GM21367 (cell line): ENCODE data around the gene FAM227B.
A peak's percentile ranks its signal among the peaks of the same experiment; 100 is the strongest.
"Not testable (repeated sequence)": the region's sequence is repeated elsewhere in the genome, so short reads cannot be mapped to it uniquely, and the experiment has no call there.

Source experiments
- ATAC-seq: cut with Tn5 transposase; IDR thresholded peaks from one replicate; pipeline ENCODE4 v1.9.1; 2021; ENCODE audit not compliant: unreplicated experiment

FAM227B gene

DNA sequence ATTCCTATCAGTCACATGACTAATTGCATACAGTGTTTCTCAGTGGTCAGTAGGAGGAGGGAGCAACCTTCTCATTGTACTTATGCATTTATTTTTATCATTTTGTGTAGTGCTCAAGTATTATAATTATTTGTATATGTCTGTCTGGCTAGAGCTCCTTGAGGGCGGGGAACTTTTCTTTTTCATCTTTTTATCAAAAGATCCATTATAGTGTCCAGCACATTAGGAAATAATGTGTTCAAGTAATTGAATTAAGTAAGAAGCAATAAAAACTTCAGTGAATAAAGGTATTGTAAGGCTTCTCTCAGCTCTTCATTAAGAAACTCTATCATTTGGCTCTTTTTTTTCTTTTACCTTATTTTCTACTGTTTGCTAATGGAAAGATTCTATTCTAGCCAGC lies 178.8 kb downstream of the FAM227B start:
- ATAC-seq, result no peak

DNA sequence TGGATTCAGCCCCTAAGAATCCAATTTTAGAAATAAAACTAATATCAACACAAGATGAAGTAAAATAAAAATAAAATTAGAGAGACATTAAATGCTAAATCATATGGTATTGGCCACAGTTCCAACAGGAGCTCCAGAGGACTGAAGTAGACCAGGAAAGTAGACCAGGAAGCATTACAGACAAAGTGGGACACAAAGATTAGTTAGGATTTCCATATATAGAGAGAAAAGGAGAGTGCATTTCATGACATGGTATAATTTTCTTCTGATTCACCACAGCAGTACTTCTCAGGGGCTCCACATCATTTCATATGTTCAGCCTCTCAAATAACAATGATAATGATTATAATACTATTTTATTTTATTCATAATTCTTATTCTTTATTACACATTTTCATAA lies 179.3 kb downstream of the FAM227B start:
- no peak for ATAC-seq

DNA sequence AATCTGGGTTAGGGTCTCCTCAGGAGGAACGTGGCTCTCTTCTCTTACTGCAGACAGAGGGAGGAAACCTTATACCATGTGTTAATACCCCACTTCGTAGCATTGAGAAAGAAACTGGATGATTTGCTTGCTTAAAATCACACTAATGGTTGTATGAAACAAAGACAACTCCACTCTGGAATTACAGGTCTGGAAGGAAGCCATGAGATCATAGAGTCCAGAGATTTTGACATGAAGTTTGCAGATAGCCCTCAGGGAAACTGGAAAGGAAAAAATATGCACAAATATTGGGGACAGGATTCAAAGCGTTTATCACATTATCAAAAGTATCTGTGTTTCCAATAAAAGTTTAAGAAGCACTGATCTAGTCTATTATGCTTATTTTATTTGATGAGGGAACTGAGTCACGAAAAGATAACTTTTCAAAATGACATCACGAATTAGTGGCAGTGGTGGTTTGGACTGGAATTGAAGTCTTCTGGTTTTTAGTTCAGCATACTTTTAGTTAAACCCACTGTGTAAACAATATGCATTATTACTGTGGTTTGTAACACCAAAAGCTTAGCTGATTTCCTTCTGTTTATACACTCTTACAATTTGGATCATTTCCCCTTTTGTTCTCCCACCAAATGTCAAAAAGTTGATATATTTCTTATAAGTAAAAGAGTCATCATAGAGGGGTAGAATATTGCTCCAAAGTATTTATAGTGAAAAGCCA lies 180.8 kb downstream of the FAM227B start:
- no peak for ATAC-seq

DNA sequence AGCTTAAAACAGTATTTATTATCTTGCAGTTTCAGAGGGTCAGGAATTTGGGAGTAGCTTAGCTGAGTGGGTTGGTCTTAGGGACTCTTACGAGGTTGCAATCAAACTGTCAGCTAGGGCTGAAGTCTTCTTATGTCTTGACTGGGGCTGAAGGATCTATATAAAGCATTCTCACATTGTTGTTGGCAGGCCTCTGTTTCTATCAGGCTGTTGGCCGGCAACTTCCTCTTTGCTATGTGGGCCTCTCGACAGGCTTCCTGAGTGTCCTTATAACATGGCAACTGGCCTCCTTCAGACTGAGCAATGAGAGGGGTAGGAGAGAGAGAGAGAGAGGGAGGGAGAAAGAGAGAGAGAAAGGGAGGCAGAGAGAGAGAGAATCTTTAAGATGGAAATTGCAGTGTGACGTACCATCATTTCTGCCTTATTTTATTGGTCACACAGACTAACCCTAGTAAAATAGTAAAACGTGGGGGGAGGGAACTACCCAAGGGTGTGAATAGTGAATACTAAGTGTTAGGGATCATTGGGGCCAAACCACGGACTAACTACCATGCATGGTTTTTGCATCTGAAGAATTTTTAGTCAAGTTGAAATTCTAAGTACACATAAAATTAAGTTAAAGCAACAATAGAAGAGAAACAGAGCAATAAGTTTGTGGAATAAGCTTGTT lies 181.5 kb downstream of the FAM227B start:
- peak; percentile 85 for ATAC-seq

DNA sequence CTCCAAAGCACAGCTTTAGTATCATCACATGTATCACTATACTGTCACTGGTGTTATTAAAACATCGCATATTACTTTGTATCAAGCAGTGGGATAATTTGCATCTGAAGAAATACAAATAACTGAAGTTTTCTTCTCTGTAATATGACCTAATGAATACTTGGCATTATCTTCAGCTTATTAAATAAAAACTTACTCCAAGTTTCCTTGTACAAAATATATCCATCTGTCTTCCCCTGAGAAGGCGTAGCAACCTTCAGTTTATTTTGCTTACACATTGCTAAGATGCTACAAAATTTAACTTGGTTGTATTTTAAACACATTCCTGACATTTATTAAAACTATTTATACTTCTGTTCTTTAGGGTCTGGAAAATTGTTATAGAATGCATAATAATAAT lies 183.9 kb downstream of the FAM227B start:
- no peak for ATAC-seq

DNA sequence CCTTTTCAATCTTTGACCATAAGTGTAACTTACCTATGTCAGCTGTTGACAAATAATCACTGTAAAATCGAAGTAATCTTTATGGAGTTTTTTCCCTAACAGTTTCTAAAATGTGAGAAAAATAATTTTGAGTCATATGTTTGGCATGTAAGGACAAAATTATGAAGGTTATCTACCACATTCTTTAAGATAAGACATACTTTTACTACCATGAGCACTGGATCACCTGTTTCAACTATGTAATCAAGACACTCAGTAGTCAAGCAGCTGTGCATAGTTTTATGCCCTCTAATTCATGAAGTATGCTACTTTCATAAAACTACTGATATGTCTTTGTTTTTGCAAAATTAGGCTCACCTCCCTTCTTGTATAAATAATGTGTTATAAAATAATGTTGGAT lies 185.4 kb downstream of the FAM227B start:
- no peak for ATAC-seq

DNA sequence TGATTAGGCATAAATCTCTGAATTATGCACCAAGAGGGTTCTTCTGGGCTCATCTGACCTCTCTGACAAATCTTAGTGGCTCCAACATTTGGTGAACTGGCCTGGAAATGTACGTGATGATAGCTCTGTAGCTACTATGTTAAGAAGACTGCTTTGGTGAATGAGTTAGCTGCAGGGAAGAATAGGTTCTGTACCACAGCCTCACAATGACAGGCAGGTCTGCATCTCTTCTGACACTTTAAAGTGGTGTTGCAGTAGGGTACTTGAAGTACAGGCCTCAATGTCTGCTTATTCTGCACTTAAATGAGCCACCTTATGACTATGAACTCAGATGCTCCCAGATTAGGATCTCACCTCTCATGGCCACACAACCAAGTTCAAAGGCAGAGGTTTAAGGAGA lies 190.6 kb downstream of the FAM227B start:
- ATAC-seq, result no peak

DNA sequence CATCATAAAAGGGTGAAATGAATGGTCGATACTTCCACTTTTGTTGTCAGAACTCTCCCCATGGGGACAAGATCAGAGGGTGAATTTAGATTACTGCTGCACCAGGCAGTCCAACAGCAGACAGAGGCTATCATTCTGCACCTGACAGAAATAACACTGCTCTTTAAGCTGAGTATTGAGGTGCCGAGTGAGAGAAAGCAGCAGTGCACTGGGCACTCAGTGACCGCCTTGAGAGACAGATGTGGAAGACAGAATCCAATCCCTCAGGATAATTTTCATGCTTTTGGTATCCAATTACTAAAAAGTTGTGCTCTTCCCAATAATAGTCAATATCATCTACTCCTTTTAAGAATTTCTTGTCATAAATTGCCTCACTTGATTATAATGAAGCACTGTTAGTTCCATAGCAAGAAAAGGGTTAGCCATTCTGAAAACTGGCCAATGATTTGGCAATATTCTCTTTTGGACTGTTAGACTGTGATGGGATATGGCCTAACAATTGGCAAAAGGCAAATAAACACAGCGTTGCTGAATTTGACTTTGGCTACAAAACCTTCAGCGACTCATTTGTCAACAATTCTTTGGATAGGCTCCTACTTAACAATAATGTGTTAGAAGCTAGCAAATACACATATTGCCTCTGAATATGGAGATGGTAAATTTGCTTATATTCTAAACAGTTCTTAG lies 192.1 kb downstream of the FAM227B start:
- ATAC-seq, result no peak

DNA sequence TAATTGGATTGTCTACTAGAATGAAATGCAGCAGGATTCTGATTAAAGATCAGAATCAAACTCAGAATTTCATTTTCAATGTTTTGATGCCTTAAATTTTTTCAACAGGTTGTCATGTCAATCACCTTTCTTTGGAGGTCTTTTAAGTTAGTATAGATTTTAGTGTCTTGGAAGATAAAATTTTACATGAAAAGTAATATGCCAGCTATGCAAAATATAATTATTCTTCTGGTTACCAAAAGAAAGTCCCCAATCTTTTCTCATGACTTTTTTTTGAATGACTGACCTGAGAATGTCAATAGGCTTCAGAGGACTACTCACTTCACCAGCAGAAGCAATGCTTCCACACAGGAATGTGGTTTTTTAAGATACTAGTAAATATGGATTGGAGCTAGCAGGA lies 193.2 kb downstream of the FAM227B start:
- no peak for ATAC-seq

DNA sequence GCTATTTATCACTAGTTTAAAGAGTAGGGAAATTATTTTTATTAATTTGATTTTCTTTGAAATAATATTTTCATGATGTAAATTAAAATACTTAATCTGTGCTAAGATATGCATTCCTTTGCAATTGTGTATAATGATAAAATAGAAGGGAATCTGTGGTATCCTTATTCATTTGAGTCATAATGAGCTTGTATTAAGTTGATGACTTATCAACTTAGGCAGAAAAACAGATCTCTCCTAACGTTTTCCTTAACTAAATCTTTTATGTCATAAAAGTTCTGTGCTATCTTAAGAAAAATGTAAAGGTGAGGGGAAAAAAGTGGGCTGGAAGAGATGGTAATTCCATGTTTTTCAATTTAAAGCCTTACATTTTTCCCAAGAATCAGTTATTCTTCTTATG lies 195.7 kb downstream of the FAM227B start:
- no peak for ATAC-seq

DNA sequence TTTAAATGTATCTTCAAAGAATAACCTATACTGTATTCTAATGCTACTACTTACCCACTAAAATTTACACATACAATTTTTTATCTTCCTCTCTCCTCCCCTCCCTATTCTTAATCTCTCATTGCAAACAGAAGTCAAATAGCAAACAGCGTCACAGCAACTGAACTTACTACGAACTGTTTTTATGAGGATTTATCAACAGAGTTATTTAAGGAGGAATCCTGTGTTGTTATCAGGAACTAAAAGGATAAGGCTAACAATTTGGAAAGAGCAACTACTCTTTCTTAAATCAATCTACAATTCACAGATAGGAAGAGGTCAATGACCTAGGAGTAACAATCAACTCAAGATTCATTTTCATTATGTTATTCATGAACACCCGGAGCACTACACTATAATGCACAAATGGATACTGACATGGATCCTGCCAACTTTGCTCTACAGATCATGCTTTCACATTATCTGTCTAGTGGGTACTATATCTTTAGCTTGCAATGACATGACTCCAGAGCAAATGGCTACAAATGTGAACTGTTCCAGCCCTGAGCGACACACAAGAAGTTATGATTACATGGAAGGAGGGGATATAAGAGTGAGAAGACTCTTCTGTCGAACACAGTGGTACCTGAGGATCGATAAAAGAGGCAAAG lies 196.6 kb downstream of the FAM227B start:
- ATAC-seq, result no peak

DNA sequence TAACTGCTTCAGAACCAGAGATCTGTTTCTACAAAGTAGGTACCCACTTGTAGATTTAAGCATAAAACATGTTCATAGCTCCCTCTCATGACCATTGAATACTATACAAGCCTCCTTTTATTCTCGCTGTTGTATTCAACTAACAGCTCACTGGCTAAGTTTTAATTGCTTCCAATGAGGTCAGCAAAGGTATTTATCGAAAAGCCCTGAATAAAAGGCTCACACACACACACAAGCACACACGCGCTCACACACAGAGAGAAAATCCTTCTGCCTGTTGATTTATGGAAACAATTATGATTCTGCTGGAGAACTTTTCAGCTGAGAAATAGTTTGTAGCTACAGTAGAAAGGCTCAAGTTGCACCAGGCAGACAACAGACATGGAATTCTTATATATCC lies 197.6 kb downstream of the FAM227B start, which contains the start of gene FGF7:
Gene FGF7, plus strand, starts transcription at position 222 of the 400 bp plus-strand sequence. CDS start 1,056 bp downstream, outside the sequence.
- ATAC-seq, result no peak

DNA sequence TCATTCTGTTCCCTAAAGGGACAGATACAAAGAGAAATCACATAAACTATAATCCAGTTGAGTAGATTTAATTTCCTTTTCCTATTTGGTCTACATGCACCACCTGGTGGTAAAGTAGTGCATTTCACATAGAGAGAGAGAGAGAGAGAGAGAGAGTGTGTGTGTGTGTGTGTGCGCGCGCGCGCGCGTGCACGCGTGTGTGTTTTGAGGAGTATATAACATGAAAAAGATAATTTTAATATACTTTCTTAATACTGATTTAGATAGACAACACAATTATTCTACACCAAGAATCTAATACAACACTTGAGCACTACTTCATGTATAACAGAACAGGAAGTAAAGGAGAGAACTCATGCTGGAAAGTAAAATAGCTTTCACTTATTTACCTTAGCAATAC lies 198.6 kb downstream of the FAM227B start:
- peak; percentile 47 for ATAC-seq

DNA sequence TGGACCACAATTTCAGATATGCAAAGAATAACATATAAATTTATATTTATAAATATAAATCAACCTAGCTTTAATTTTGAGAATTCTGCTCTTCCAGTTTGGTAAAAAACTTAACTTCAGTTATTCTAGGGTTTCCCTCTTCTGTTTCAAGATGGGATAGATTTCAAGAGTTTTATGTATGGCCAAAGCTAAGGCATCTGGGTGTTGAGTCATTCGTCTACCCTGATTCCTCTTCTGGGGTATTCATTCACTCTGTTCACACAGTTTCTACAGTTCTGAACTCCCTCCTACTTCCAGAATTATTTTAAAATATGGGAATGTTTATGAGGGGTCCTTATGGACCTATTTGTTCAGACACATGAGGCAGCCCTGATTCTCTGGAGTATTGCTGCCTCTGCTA lies 201.8 kb downstream of the FAM227B start:
- ATAC-seq, result no peak

DNA sequence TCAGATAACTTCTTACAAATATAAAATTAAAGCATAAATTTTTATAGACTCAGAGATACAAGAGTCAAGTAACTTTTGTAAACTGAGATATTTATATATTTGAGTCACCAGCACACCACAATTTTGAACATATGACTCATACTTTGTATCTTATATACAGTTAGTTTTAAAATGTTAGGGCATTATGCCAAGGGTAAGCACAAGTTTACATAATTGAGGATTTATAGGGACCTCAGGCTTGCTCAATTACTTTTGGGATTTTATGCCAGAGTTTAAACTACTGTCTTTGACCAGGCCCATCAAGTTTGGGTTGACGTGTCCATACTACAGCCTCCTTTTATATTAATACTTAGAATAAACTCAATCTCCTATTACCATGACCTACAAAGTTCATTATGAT lies 205.0 kb downstream of the FAM227B start:
- no peak for ATAC-seq

DNA sequence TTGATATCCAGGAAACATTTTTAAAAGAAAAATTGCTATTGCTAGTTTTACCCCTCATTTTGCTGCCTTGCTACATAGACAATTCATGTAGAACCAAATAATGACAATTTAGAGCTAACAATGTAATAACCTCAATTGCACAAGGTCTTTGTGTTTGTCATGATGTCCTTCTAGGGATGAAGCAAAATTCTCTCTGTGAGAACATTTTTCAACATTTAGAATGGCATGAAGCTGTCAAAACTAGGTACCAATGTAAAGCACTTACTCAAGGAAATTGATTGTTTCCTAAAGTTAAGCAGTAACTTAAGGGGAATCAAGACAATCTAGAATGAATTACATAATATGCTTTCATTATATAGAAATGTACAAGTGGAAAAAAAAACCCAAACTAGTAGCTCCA lies 205.5 kb downstream of the FAM227B start:
- ATAC-seq, result no peak

DNA sequence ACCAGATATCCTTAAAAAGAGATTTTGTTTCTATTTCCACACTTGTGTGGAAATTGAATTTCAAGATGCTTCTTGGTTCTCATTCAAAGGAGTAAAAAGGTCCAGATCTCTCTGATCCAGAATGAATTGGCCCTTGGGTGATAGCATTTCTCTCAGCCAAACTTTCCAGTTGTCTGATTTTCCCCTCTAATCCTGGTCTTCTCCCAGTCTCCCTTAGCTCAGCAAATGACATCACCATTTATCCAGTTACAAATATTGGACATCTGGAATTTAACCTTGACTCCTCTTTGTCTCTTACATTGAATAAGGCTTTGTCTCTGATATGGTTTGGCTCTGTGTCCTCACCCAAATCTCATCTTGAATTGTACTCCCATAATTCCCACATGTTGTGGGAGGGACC lies 207.8 kb downstream of the FAM227B start:
- ATAC-seq, result no peak

DNA sequence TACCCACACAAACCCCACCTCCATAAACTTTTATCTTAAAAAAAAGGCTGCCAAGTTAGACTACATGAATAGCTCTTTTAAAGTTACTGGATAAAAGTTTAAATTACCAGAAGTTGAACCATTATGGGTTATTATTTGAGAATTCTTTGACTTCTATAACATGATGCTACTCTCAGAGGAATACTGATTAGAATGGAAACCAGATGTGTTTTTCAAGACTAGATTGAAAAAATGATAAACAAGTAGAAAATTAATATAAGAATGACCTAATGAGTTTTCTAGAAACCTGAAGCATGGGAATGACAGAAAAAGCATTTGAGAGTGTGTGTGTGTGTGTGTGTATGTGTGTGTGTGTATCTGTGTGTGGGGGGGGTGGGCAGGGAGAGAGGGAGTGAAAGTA lies 210.0 kb downstream of the FAM227B start:
- no peak for ATAC-seq

DNA sequence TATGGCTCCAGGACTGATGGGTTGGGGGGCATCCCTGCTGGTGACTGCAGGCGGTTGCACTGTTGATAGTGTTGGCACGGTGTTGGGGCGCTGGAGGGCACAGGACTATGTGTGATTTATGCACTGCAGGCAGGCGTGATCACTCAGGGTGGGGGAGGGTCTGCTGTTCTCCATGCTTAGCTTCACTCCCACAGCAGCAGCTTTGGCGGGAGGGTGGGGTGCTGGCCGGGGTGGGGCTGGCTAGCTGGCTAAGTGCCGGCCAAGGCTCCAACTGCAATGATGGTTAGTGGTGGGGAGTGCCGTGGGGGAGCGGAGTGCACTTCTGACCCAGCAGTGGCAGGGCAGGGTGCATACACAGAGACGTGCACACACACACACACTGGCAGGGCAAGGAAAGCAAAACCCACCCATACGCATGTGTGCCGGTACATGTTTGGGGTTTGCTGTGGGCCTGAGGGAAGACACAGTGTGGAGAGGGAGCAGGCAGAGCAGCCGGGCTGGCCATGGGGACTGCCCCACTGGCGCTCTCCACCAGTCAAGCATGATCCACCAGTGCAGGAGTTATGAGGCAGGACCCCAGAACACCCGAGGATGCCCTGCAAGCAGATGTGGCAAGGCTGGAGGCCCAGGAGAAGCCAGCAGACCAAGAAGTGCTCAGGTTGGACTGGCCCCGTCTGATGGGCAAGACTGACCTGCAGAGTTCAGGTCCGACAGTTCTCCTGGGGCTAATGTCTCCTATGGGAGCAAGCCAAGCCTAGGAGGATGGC lies 214.1 kb downstream of the FAM227B start:
- no peak for ATAC-seq

DNA sequence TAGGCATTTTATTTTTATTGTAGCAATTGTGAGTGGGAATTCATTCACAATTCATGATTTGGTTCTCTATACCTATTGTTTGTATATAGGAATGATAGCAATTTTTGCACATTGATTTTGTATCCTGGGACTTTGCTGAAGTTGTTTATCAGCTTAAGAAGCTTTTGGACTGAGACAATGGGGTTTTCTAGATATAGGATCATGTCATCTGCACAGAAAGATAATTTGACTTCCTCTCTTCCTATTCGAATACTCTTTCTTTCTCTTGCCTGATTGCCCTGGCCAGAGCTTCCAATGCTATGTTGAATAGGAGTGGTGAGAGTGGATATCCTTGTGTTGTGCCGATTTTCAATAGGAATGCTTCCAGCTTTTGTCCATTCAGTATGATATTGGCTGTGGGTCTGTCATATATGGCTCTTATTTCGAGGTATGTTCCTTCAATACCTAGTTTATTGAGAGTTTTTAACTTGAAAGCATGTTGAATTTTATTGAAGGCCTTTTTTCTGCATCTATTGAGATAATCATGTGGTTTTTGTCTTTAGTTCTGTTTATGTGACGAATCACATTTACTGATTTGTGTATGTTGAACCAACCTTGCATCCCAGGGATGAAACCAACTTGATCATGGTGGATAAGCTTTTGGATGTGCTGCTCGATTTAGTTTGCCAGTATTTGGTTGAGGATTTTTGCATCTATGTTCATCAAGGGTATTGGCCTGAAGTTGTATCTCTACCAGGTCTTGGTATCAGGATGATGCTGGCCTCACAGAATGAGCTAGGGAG lies 217.9 kb downstream of the FAM227B start:
- ATAC-seq, result not testable (repeated sequence)
